ENCODE data around the gene PEX11G.

GRCh38 chr19:7467009-7467989 lies 21.5 kb downstream of the PEX11G start:
- TF ChIP-seq GATA2 (IDR thresholded peaks at IDR 0.05; ENCODE audit: low read depth, low read length) (no peak), GATA3 (IDR thresholded peaks at IDR 0.05; ENCODE audit: low read depth, low read length) (no peak)

All from SH-SY5Y (cell line).